Panc1 (cell line): ENCODE results near the gene PCDHGA12. TPM values are rescaled to one million over a fixed set of nuclear protein-coding genes. Genes with fewer than 3 reads are reported as not detected.

Source experiments
- ATAC-seq: fragments of 200-7000 bp; cut with Tn5 transposase; 2 replicates; pipeline ENCODE4 v1.9.1; 2020; ENCODE audit warnings: mild to moderate bottlenecking, moderate library complexity
- BruUV-seq: library from RNA; stranded (reverse); fragments of 400-500 nt; replicated peaks from 2 replicates; lab custom pipeline; 2021; lab: Mats Ljungman, UMichigan
- CTCF ChIA-PET: fragments of 300-600 bp; sonication (Branson Sonifier 250); formaldehyde crosslinking; loops from one replicate; lab custom pipeline; 2022; ENCODE audit warnings: antibody characterized with exemption; lab: Charles Lee
- POLR2A ChIA-PET: fragments of 300-600 bp; sonication (Branson Sonifier 250); formaldehyde crosslinking; loops from one replicate; lab custom pipeline; 2022; ENCODE audit warnings: antibody characterized with exemption; lab: Charles Lee
- DNase-seq: peaks from one replicate; pipeline ENCODE4 v3.0.0-alpha.2; 2010; ENCODE audit warnings: low read depth, low spot score
- H3K27ac ChIP-seq: 2 replicates; pipeline ENCODE4 v1.5.1; 2011; ENCODE audit warnings: mild to moderate bottlenecking, low read length, inconsistent platforms
- H3K27me3 ChIP-seq: fragments of 200-500 bp; sonication (Bioruptor generic); 2 replicates; pipeline ENCODE4 v1.6.0; 2014; ENCODE audit warnings: low read length, inconsistent platforms; ENCODE audit not compliant: control insufficient read depth, insufficient read depth
- H3K36me3 ChIP-seq: fragments of 200-500 bp; sonication (Bioruptor generic); 2 replicates; pipeline ENCODE4 v1.5.1; 2014; ENCODE audit warnings: inconsistent platforms, mild to moderate bottlenecking, low read length, moderate library complexity; ENCODE audit not compliant: control insufficient read depth, insufficient read depth
- H3K4me1 ChIP-seq: 2 replicates; pipeline ENCODE4 v1.5.1; 2011; ENCODE audit warnings: inconsistent platforms, mild to moderate bottlenecking, low read length, moderate library complexity; ENCODE audit not compliant: control insufficient read depth, insufficient read depth
- H3K4me3 ChIP-seq, 2 experiments: 2 replicates each; pipeline ENCODE4 v1.5.1; 2011 to 2012; ENCODE audit warnings: low read depth in 2 of 2, low read length in 2 of 2, mild to moderate bottlenecking in 2 of 2, inconsistent platforms in 1 of 2, moderate library complexity in 1 of 2
- H3K9me3 ChIP-seq: fragments of 200-500 bp; sonication (Bioruptor generic); 2 replicates; pipeline ENCODE4 v1.5.1; 2014; ENCODE audit warnings: low read depth, mild to moderate bottlenecking, inconsistent platforms, low read length, moderate library complexity; ENCODE audit not compliant: control insufficient read depth, insufficient read depth
- CTCF ChIP-seq: fragments of 450-650 bp; IDR thresholded peaks from 2 replicates; pipeline ENCODE4 v1.5.1; 2017; ENCODE audit warnings: mild to moderate bottlenecking
- POLR2AphosphoS5 ChIP-seq: IDR thresholded peaks from 2 replicates; pipeline ENCODE4 v1.6.1; 2012; ENCODE audit warnings: mild to moderate bottlenecking, low read depth, low read length, moderate library complexity
- REST ChIP-seq, 2 experiments: IDR thresholded peaks; 2 replicates each; pipeline ENCODE4 v1.6.1; 2011 to 2012; ENCODE audit warnings: low read depth in 2 of 2, control low read depth in 1 of 2, low read length in 1 of 2, mild to moderate bottlenecking in 1 of 2, moderate library complexity in 1 of 2; ENCODE audit not compliant: insufficient read depth in 1 of 2
- SIN3A ChIP-seq: IDR thresholded peaks from 2 replicates; pipeline ENCODE4 v1.6.1; 2012; ENCODE audit warnings: low read depth, mild to moderate bottlenecking, low read length, moderate library complexity, borderline replicate concordance; ENCODE audit not compliant: insufficient read depth
- TCF7L2 ChIP-seq: IDR thresholded peaks from 2 replicates; pipeline ENCODE4 v1.6.1; 2011; ENCODE audit warnings: mild to moderate bottlenecking, low read depth, low read length, inconsistent platforms
- in situ Hi-C: cut with HindIII; loops from 2 replicates; pipeline ENCODE4 v1.10.0; 2016; ENCODE audit warnings: low sequenced_read_pairs, low pct_unique_long_range_greater_than_20kb
- intact Hi-C: fragments of 100-400 bp; cut with micrococcal nuclease; formaldehyde crosslinking; loops from one replicate; pipeline ENCODE4 v1.10.0; 2022; ENCODE audit not compliant: unreplicated experiment
- total RNA-seq: library from RNA; stranded (reverse); gene quantifications from one replicate; pipeline ENCODE4 v1.2.1, GENCODE V29; 2021; ENCODE audit not compliant: unreplicated experiment

Gene PCDHGA12
- total RNA-seq, 1 experiment from 2014 or later = 0.21 TPM

- H3K36me3 ChIP-seq = no peaks in the 10 kb centered on the region
- intact Hi-C loops = no loop called here
- H3K9me3 ChIP-seq = no peaks in the 10 kb centered on the region; the same call in 1 of the 2 replicates
- no peak overlapping the region for H3K27ac ChIP-seq
- no peak for TF ChIP-seq SIN3A
- TF ChIP-seq TCF7L2 = no peak
- no peak for TF ChIP-seq CTCF
- TF ChIP-seq POLR2AphosphoS5 = no peak
- TF ChIP-seq REST (IDR thresholded peaks at IDR 0.05; ENCODE audit: insufficient read depth in 1 of 2, low read depth in 2 of 2, low read length in 1 of 2) = no peak
- H3K4me3 ChIP-seq = no peak overlapping the region
- POLR2A ChIA-PET = no interaction called here
- in situ Hi-C loops = no loop called here
- H3K4me1 ChIP-seq = no peaks in the 10 kb centered on the region
- H3K27me3 ChIP-seq = no peaks in the 10 kb centered on the region
- no peak for DNase-seq
- no TSS peak for BruUV-seq
- CTCF ChIA-PET = interaction anchor here (0.6 kb wide), 1 partner anchor 26 kb away, joined by 3 read pairs; no protein-coding TSS in a partner anchor
- no peak for ATAC-seq
Observed at GRCh38 chr5:141439411-141440141, 9.3 kb downstream of the PCDHGA12 start.

- H3K36me3 ChIP-seq = no peaks in the 10 kb centered on the region
- DNase-seq (no peak), ATAC-seq (no peak)
- intact Hi-C loops (no loop called here), in situ Hi-C loops (no loop called here)
- H3K4me1 ChIP-seq = no peaks in the 10 kb centered on the region
- ChIA-PET CTCF (no interaction called here), POLR2A (no interaction called here)
- H3K4me3 ChIP-seq = no peak overlapping the region
- no peaks in the 10 kb centered on the region; the same call in 1 of the 2 replicates for H3K9me3 ChIP-seq
- H3K27me3 ChIP-seq = no peaks in the 10 kb centered on the region
- BruUV-seq = no TSS peak
- no peak overlapping the region for H3K27ac ChIP-seq
- TF ChIP-seq TCF7L2 = no peak
- no peak for TF ChIP-seq POLR2AphosphoS5
- no peak for TF ChIP-seq SIN3A
- TF ChIP-seq CTCF = no peak
- TF ChIP-seq REST (IDR thresholded peaks at IDR 0.05; ENCODE audit: insufficient read depth in 1 of 2, low read depth in 2 of 2, low read length in 1 of 2) = no peak
Observed at GRCh38 chr5:141440341-141440740, 10.0 kb downstream of the PCDHGA12 start.
